Keratinocyte (primary cell): ENCODE measurements around the gene PLXND1. TPM values are rescaled to one million over a fixed set of nuclear protein-coding genes. Genes with fewer than 3 reads are reported as not detected.

Experiments used
- DNase-seq: peaks from one replicate; pipeline ENCODE4 v3.0.0-alpha.2; 2011; ENCODE audit warnings: low read depth, missing footprints, low spot score
- FAIRE-seq: peaks from 2 replicates; lab custom pipeline; 2011; peaks lifted over from hg19 to GRCh38; lab: Jason Lieb, UNC
- H2AFZ ChIP-seq: 2 replicates; pipeline ENCODE4 v1.6.0; 2012; ENCODE audit warnings: low read length, control low read depth, inconsistent platforms; ENCODE audit not compliant: control insufficient read depth
- H3K27ac ChIP-seq: 2 replicates; pipeline ENCODE4 v1.5.1; 2011; ENCODE audit warnings: low read length; ENCODE audit not compliant: control insufficient read depth, insufficient read depth
- H3K27me3 ChIP-seq: 3 replicates; pipeline ENCODE4 v1.6.0; 2011; ENCODE audit warnings: low read length; ENCODE audit not compliant: control insufficient read depth, insufficient read depth; ENCODE audit errors: extremely low read depth
- H3K36me3 ChIP-seq, 2 experiments: 2 replicates in 1 of 2; 3 replicates in 1 of 2; pipeline ENCODE4 v1.5.1; 2011; ENCODE audit warnings: low read length in 2 of 2, mild to moderate bottlenecking in 1 of 2; ENCODE audit not compliant: control insufficient read depth in 2 of 2, insufficient read depth in 2 of 2; ENCODE audit errors: extremely low read depth in 1 of 2
- H3K4me1 ChIP-seq: 3 replicates; pipeline ENCODE4 v1.5.1; 2011; ENCODE audit warnings: low read length; ENCODE audit not compliant: control insufficient read depth, insufficient read depth; ENCODE audit errors: extremely low read depth
- H3K4me2 ChIP-seq: 3 replicates; pipeline ENCODE4 v1.6.0; 2011; ENCODE audit warnings: low read depth, low read length; ENCODE audit not compliant: control insufficient read depth, insufficient read depth; ENCODE audit errors: extremely low read depth
- H3K4me3 ChIP-seq, 3 experiments: fragments of 200-600 bp in 1 of 3; sonication (generic) in 1 of 3; 2 replicates in 2 of 3; 3 replicates in 1 of 3; pipeline ENCODE4 v1.5.1; 2011 to 2016; ENCODE audit warnings: low read length in 3 of 3, mild to moderate bottlenecking in 3 of 3, control low read depth in 2 of 3, inconsistent platforms in 1 of 3, low read depth in 1 of 3, mixed read lengths in 1 of 3, mixed run types in 1 of 3, moderate library complexity in 1 of 3; ENCODE audit not compliant: control insufficient read depth in 2 of 3, insufficient read depth in 2 of 3; ENCODE audit errors: extremely low read depth in 1 of 3
- H3K79me2 ChIP-seq: 2 replicates; pipeline ENCODE4 v1.6.0; 2012; ENCODE audit warnings: low read length; ENCODE audit not compliant: control insufficient read depth, insufficient read depth
- H3K9ac ChIP-seq: 3 replicates; pipeline ENCODE4 v1.6.0; 2011; ENCODE audit warnings: low read length; ENCODE audit not compliant: control insufficient read depth, insufficient read depth; ENCODE audit errors: extremely low read depth
- H3K9me1 ChIP-seq: 3 replicates; pipeline ENCODE4 v1.6.0; 2011; ENCODE audit warnings: low read length; ENCODE audit not compliant: control insufficient read depth, insufficient read depth; ENCODE audit errors: extremely low read depth
- H3K9me3 ChIP-seq: 2 replicates; pipeline ENCODE4 v1.5.1; 2012; ENCODE audit warnings: low read depth, low read length; ENCODE audit not compliant: control insufficient read depth
- H4K20me1 ChIP-seq: 3 replicates; pipeline ENCODE4 v1.6.0; 2011; ENCODE audit warnings: low read length; ENCODE audit not compliant: control insufficient read depth, insufficient read depth; ENCODE audit errors: extremely low read depth
- CTCF ChIP-seq, 3 experiments: IDR thresholded peaks in 1 of 3; conservative IDR thresholded peaks in 1 of 3; optimal IDR thresholded peaks in 1 of 3; 2 replicates in 2 of 3; 3 replicates in 1 of 3; pipeline versions ENCODE3 to v1.5.1; 2011; ENCODE audit warnings: low read length in 3 of 3, mild to moderate bottlenecking in 3 of 3, moderate library complexity in 2 of 3, control low read depth in 1 of 3, inconsistent platforms in 1 of 3; ENCODE audit not compliant: insufficient read depth in 2 of 3; ENCODE audit errors: extremely low read depth in 1 of 3
- EZH2 ChIP-seq: IDR thresholded peaks from one replicate; pipeline ENCODE4 v1.6.1; 2012; ENCODE audit warnings: inconsistent platforms, mild to moderate bottlenecking, low read length, moderate library complexity
- dilution Hi-C: fragments of 300-500 bp; cut with MboI; formaldehyde crosslinking; loops from one replicate; pipeline ENCODE4 v1.7.0; 2020; ENCODE audit warnings: low sequenced_read_pairs; ENCODE audit not compliant: extremely low pct_ligation_motif_present
- polyA plus RNA-seq, 5 experiments: library from polyadenylated mRNA; depleted of rRNA in 3 of 5; stranded (reverse) in 3 of 5; stranded (forward) in 1 of 5; unstranded in 1 of 5; fragments of >200 nt; gene quantifications; 1 replicate in 1 of 5; 2 replicates in 3 of 5; 3 replicates in 1 of 5; pipeline versions ENCODE4 v1.2.1 to v1.2.3, GENCODE V29; 2011 to 2012; ENCODE audit warnings: missing spikeins in 2 of 5, low read depth in 1 of 5, low replicate concordance in 1 of 5

PLXND1 gene
- polyA plus RNA-seq, 1 donor (not counting 4 experiments of a cell fraction or from before 2014, with no cell fraction given): 0.09 TPM

- H3K9ac ChIP-seq: no peak overlapping the region
- H2AFZ ChIP-seq: no peak overlapping the region
- TF ChIP-seq CTCF (optimal IDR thresholded peaks at IDR 0.05 in 1 of 3, IDR thresholded peaks at IDR 0.05 in 1 of 3, conservative IDR thresholded peaks at IDR 0.05 in 1 of 3; ENCODE audit: extremely low read depth in 1 of 3, insufficient read depth in 2 of 3, low read length in 3 of 3) (peak in 1 of 3 experiments; percentile 62), EZH2 (no peak)
- H3K27me3 ChIP-seq: peaks cover 50% of the 10 kb centered on the region
- H3K4me2 ChIP-seq: no peak overlapping the region
- no peaks in the 10 kb centered on the region for H3K79me2 ChIP-seq
- H3K4me1 ChIP-seq: no peaks in the 10 kb centered on the region
- H4K20me1 ChIP-seq: peaks cover 3% of the 10 kb centered on the region
- no peaks in the 10 kb centered on the region for H3K36me3 ChIP-seq
- FAIRE-seq (no peak), DNase-seq (no peak)
- dilution Hi-C loops: no loop called here
- H3K9me1 ChIP-seq: no peaks in the 10 kb centered on the region
- no peaks in the 10 kb centered on the region for H3K9me3 ChIP-seq
- no peak overlapping the region for H3K4me3 ChIP-seq
- no peak overlapping the region for H3K27ac ChIP-seq
Measured at GRCh38 chr3:129608087-129608935, 1.8 kb upstream of the PLXND1 start.

- H3K9me1 ChIP-seq: no peaks in the 10 kb centered on the region
- peaks cover 3% of the 10 kb centered on the region for H4K20me1 ChIP-seq
- no peaks in the 10 kb centered on the region for H3K4me1 ChIP-seq
- H3K27me3 ChIP-seq: peaks cover 50% of the 10 kb centered on the region
- FAIRE-seq (no peak), DNase-seq (no peak)
- no peaks in the 10 kb centered on the region for H3K9me3 ChIP-seq
- peak overlapping the region; percentile 70 for H3K4me2 ChIP-seq
- dilution Hi-C loops: no loop called here
- no peaks in the 10 kb centered on the region for H3K36me3 ChIP-seq
- H2AFZ ChIP-seq: peak overlapping the region; percentile 70
- no peak overlapping the region for H3K27ac ChIP-seq
- no peaks in the 10 kb centered on the region for H3K79me2 ChIP-seq
- no peak overlapping the region for H3K9ac ChIP-seq
- TF ChIP-seq CTCF (optimal IDR thresholded peaks at IDR 0.05 in 1 of 3, IDR thresholded peaks at IDR 0.05 in 1 of 3, conservative IDR thresholded peaks at IDR 0.05 in 1 of 3; ENCODE audit: extremely low read depth in 1 of 3, insufficient read depth in 2 of 3, low read length in 3 of 3): no peak
- TF ChIP-seq EZH2: peak; percentile 0
- peak overlapping the region in 1 of 3 experiments; percentile 58 for H3K4me3 ChIP-seq
Measured at GRCh38 chr3:129607391-129608068, 1.1 kb upstream of the PLXND1 start.
